Stimulated activated CD8-positive, alpha-beta memory T cell treated with anti-CD3 and anti-CD28 coated beads, Interleukin-4, amount 100 ng/mL, for 4 hours (primary cell): ENCODE results near the gene PRR11.
"Not testable (repeated sequence)": the region's sequence is repeated elsewhere in the genome, so short reads cannot be mapped to it uniquely, and the experiment has no call there.

Source experiments
- DNase-seq, 2 donors: peaks; one replicate each; pipeline ENCODE4 v3.0.0-alpha.2; 2020; ENCODE audit warnings: low read depth in 2 of 2, low spot score in 1 of 2

PRR11 gene

GRCh38 chr17:59219370-59219769 is 63.8 kb downstream of the PRR11 start:
- no peak for DNase-seq

GRCh38 chr17:59219992-59220327 is 64.4 kb downstream of the PRR11 start:
- no peak for DNase-seq

GRCh38 chr17:59220328-59221158 is 65.0 kb downstream of the PRR11 start, which contains the start of gene GDPD1:
Gene GDPD1, plus strand, starts transcription at chr17:59220511. Its CDS starts 99 bp downstream, at chr17:59220610.
- DNase-seq, result peak; percentile 89 to 92

- DNase-seq, result no peak
Measured at GRCh38 chr17:59221159-59221847, 65.8 kb downstream of the PRR11 start.

- no peak for DNase-seq
Measured at GRCh38 chr17:59223813-59224212, 68.3 kb downstream of the PRR11 start.

GRCh38 chr17:59228588-59228987 is 73.0 kb downstream of the PRR11 start:
- not testable (repeated sequence) for DNase-seq

- no peak for DNase-seq
Measured at GRCh38 chr17:59230764-59231163, 75.2 kb downstream of the PRR11 start.

GRCh38 chr17:59234631-59235030 is 79.1 kb downstream of the PRR11 start:
- no peak for DNase-seq

GRCh38 chr17:59238906-59239305 is 83.4 kb downstream of the PRR11 start:
- DNase-seq, result no peak

- DNase-seq, result no peak
Measured at GRCh38 chr17:59244081-59244480, 88.5 kb downstream of the PRR11 start.
